ENCODE data around the gene ACADSB.

DNA sequence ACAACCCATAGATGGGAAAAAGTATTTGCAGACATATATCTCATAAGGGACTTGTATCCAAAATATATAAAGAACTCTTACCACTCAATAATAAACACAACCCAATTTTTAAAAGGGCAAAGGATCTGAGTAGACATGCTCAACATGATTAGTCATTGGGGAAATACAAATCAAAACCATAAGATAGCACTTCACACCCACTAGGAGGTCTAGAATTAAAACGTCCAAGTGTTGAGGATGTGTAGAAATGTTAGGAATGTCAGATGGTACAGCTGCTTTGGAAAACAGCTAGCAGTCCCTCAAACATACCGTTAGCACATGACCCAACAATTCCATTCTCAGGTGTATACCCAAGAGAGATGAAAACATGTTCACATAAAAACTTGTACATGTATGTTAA lies 20.3 kb upstream of the ACADSB start:
- TF ChIP-seq, protein P1, sequence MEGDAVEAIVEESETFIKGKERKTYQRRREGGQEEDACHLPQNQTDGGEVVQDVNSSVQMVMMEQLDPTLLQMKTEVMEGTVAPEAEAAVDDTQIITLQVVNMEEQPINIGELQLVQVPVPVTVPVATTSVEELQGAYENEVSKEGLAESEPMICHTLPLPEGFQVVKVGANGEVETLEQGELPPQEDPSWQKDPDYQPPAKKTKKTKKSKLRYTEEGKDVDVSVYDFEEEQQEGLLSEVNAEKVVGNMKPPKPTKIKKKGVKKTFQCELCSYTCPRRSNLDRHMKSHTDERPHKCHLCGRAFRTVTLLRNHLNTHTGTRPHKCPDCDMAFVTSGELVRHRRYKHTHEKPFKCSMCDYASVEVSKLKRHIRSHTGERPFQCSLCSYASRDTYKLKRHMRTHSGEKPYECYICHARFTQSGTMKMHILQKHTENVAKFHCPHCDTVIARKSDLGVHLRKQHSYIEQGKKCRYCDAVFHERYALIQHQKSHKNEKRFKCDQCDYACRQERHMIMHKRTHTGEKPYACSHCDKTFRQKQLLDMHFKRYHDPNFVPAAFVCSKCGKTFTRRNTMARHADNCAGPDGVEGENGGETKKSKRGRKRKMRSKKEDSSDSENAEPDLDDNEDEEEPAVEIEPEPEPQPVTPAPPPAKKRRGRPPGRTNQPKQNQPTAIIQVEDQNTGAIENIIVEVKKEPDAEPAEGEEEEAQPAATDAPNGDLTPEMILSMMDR (IDR thresholded peaks at IDR 0.05), result no peak
- TF ChIP-seq FOXP1 (CRISPR knock-in tag; IDR thresholded peaks at IDR 0.05; ENCODE audit: borderline replicate concordance) (no peak), TP53 (CRISPR knock-in tag; IDR thresholded peaks at IDR 0.05) (no peak), AFF4 (CRISPR knock-in tag; IDR thresholded peaks at IDR 0.05; ENCODE audit: borderline replicate concordance) (no peak), USF1 (CRISPR knock-in tag; IDR thresholded peaks at IDR 0.05) (no peak), SOX15 (CRISPR knock-in tag; IDR thresholded peaks at IDR 0.05) (no peak), ZNF219 (CRISPR knock-in tag; IDR thresholded peaks at IDR 0.05; ENCODE audit: borderline replicate concordance) (no peak), SP1 (CRISPR knock-in tag; conservative IDR thresholded peaks at IDR 0.05) (no peak)
- TF ChIP-seq, protein P2, sequence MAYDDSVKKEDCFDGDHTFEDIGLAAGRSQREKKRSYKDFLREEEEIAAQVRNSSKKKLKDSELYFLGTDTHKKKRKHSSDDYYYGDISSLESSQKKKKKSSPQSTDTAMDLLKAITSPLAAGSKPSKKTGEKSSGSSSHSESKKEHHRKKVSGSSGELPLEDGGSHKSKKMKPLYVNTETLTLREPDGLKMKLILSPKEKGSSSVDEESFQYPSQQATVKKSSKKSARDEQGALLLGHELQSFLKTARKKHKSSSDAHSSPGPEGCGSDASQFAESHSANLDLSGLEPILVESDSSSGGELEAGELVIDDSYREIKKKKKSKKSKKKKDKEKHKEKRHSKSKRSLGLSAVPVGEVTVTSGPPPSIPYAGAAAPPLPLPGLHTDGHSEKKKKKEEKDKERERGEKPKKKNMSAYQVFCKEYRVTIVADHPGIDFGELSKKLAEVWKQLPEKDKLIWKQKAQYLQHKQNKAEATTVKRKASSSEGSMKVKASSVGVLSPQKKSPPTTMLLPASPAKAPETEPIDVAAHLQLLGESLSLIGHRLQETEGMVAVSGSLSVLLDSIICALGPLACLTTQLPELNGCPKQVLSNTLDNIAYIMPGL (CRISPR knock-in tag; IDR thresholded peaks at IDR 0.05), result no peak
- TF ChIP-seq, protein P3, sequence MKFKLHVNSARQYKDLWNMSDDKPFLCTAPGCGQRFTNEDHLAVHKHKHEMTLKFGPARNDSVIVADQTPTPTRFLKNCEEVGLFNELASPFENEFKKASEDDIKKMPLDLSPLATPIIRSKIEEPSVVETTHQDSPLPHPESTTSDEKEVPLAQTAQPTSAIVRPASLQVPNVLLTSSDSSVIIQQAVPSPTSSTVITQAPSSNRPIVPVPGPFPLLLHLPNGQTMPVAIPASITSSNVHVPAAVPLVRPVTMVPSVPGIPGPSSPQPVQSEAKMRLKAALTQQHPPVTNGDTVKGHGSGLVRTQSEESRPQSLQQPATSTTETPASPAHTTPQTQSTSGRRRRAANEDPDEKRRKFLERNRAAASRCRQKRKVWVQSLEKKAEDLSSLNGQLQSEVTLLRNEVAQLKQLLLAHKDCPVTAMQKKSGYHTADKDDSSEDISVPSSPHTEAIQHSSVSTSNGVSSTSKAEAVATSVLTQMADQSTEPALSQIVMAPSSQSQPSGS (CRISPR knock-in tag; IDR thresholded peaks at IDR 0.05; ENCODE audit: borderline replicate concordance, low read depth), result no peak
